HG02840 (cell line): ENCODE results near the gene WIZ.
A peak's percentile ranks its signal among the peaks of the same experiment; 100 is the strongest.

Experiments
- ATAC-seq: cut with Tn5 transposase; IDR thresholded peaks from one replicate; pipeline ENCODE4 v1.9.1; 2021; ENCODE audit warnings: mild to moderate bottlenecking, moderate library complexity, moderate number of reproducible peaks; ENCODE audit not compliant: unreplicated experiment, low FRiP score

WIZ gene

DNA sequence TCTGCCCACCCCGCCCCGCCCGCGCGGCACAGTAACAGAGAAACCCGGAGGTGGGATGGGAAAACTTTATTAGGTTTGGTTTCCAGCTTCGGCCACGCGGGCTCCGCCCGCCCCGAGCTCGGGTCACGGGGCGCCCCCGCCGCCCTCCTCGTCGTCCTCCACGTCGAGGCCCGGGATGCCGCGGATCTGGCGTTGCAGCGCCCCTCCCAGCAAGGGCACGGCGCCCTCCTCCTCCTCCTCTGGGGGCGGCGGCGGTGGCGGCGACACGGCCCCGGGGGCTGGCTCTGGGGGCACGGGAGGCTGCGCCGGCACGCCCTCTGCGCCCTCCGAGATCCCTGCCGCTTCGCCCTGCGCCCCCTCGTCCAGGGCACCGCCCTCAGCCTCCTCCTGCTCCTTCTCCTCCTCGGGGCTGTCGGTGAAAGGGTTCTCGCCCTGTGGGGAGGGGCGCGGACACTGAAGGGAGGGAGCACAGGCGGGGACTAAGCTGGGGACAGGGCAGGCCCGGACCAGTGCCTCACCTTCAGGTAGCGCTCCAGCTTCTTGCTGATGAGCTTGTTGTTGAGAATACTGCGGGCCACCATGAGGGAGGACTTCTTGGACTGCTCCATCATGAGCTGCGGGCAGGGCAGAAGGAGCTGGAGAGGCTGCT, 69.6 kb downstream of the WIZ start:
- peak; percentile 25 for ATAC-seq

DNA sequence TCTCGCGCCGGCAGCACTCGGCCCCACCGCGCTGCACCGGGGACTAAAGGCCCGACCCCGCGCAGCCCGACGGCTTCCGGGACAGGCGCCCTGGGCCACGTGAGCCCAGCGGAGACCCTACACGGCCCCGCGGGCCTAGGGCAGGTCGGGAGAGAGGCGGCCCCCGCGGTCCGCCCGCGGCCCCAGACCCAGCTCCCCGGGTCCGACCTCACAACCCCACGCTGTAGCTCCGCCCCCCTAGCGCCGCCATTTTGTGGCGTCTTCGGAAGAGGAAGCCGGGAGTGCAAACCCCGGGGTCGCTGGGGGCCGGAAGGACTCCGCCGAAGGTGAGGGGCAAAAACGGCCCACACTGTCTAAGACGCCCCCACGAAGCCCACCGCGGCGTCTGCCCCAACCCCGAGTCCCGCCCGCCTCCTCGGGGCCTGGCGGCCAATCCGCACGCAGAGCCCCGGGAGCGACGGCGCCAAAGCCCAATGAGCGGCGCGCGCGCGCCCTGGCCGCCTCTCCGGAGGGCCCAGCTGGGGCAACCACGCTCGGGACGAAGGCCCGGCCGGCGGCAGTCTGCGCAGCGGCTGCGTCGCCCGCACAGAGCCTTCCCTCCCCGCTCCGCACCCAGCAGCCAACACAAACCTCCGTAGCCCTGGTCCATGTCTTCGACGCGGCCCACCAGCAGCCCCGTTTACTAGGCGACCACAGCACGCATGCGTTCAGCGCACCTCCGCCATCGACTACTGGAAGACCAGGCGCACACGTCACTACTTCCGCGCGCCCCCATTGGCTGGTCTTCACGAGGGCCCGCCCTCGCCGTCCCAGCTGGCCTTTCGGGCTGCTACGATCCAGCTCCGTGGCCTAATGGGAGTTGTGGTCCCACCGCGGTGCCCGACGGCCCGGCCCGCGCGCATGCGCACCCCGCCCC, 70.4 kb downstream of the WIZ start, which contains the start of gene AKAP8:
AKAP8 (minus strand) TSS at position 705 of the 916 bp plus-strand sequence; CDS start at position 649, 56 bp downstream.
- peak; percentile 83 for ATAC-seq

DNA sequence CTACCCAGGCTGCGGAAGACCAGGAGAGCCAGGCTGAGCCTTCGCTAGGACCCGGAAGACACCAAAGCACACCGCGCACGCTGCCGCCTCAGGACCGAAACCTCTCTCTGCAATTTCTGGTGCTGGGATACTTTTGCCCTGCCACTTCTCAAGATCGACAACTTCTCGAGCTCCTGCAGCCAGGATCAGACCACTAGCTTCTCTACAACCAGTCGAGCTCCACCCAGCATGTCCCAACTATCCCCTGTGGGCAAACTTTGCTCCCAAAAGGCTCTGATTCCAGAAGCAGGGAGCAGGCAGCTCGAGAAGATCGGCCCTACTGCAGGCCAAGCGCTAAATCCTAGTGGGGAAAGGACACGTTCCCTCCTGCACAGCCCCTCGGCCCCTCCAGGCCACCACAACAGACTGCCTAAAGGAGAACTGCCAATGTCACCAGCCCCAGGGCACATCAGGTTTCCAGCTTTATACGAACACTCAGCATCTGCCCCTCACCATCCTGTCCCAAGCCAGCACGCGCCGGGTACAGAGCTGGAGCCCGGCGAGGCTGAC, 71.1 kb downstream of the WIZ start:
- no peak for ATAC-seq

DNA sequence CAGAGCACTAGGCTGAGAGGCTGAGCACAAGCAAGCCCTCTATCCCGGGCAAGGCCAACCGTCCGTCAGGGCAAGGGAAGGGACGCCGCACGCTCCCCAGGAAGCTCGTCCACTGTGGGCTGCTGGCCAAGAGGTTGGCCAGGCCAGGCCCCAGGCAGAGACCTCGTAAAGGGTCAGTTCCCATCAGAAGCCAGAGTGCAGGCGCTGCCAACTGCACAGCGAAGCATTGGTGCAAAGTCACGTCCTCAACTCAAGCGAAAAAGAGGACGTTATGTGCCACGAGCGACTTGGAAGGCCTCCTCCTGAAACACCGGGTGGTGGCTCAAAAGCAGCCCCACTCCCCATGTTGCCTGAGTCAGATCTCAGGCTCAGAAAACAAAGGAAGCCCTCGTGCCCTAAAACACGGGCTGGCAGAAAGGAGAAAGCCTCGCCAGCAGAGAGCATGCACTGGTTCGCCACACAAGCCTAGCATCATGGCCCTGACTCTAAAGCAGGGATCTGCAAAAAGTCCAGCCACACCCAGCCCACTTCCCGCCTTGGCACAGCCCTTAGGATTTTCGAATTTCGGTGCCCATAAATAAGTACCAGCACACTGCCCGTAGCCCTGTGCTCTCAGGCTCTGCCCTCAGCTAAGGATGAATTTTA, 74.8 kb downstream of the WIZ start:
- no peak for ATAC-seq

DNA sequence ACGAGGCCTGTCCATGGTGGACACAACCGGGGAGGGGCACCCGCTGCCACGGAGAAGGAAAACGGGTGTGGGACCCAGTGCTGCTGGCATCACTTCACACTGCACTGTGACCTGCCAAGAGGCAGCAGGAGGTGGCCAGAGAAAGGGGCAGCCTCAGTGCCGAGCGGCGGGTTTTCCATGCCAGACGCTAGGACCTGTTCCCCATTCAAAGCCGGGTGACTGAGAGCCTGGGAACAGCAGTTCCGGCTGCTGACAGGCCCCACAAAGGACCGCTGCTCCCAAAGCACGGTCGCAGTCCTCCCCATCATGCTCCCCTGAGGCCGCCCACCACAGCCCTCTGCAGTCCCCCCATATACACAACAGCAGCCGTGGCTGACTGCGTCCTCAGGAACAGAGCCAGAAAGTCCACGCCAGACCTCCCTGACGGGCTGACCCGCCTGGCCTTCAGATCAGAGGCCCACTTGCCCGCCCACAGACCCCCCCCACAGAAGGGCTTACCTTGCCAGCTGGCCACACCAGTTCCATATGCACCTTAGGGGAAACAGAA, 75.6 kb downstream of the WIZ start:
- no peak for ATAC-seq

DNA sequence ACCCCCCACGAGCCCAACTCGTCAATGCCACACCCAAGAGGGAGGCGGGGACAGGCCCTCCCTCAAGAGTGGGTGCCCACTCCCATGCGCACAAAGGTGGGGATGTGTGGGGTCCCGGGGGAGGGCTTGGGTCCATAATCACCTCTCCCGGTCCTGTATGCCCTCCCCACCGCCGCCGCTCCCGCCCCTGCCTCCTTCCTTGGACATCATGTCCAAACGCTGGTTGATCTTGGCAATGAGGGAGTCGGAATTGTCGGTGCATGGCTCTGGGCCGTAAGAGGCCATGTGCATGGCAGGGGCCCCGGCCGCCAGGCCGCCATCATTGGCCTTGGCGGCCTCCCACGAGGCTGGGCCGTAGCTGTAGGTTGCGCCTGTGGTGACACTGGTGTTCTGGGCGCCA, 76.1 kb downstream of the WIZ start:
- ATAC-seq = no peak

DNA sequence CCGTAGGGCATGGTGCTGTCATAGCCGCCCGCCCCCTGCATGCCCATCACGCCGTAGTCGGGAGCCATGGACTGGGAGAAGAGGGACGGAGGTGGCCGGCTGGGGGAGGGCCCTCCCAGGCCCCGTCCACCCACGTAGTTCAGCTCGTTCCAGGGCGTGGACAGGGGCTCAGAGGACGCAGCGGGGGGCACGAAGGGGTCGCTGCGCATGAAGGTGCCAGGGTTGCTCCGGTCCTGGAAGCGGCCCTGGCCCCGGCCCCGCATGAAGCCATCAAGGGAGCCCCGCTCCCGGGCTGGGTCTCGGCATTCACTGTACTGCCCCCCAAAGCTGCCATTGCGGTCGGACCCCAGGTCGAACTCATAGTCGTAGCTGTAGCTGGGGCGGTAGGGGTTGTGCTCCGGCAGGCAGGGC, 76.9 kb downstream of the WIZ start:
- ATAC-seq = no peak

DNA sequence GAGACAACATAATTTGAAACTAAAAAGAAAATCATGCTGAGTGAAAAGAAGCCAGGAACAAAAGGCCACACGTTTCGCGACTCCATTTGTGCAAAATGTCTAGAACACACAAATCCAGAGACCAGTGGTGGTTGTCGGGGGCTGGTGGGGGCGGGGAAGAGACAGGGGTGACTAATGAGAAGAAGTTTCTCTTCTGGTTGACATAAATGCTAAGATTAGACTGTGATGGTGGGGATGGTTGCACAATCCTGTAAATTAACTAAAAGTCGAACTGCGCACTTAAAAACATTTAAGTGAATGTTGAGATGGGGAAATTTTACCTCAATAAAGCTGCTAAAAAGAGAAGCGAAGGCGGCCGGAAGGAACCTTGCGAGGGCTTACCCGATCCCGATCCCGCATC, 77.3 kb downstream of the WIZ start:
- no peak for ATAC-seq

DNA sequence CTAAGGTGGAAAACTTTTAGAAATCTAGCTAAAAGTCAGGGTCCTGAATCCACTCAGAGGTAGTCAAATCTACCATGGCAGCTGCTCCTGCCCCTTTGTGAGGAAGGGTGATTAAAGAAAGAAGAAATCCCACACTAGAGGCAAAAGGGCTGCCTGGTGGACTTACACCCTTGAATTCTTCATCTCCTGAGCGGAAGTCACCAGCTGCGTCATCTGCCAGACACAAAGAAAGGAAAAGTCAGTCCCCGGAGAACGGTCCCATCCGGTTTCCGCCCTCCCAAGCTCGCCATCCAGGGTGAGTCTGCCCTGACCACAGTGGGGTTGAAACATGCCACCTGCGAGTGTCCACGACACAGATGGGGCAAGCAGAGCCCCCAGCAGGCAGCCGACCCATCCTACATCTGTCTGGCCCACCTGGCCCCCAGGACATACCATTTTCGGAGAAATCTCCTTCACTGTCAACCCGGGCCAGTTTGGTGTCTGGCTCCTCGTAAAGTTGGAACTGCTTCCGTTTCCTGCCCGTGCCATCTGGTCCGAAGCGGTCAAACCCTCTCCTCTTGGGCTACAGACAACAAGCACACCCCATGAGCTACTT, 77.9 kb downstream of the WIZ start:
- no peak for ATAC-seq

DNA sequence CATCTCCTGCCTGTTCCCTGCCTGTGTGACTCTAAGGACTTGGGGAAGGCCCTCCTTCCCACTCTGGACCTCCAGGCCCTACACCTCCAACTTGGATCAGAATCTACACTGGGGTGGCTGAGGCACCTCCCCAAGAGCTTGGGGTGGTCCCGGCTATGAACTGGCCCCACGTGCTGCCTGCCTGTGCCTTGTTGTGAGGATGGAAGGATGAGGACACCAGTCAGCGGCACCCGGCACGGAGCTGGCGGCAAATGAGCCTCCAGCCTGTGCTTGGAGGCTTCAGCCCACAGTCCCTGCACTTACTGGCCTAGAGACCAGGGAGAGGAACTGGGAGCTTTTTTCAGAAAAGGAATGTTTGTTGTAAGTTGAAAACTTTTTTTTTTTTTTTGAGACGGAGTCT, 78.6 kb downstream of the WIZ start:
- ATAC-seq = no peak
